DMS79 treated with DMSO at 0.1 percent for 48 hours (cell line): ENCODE results near the gene ABLIM2.

Source experiments
- DNase-seq: peaks from one replicate; lab custom pipeline; 2025; lab: John Stamatoyannopoulos, UW

Gene ABLIM2

GRCh38 chr4:8047837-8048678 is 110.6 kb downstream of the ABLIM2 start:
- DNase-seq = no peak

- DNase-seq = no peak
Measured at GRCh38 chr4:8046925-8047541, 111.6 kb downstream of the ABLIM2 start.

- DNase-seq = no peak
Measured at GRCh38 chr4:8045909-8046308, 112.7 kb downstream of the ABLIM2 start.

- DNase-seq = peak; percentile 66
Measured at GRCh38 chr4:8044699-8045098, 113.9 kb downstream of the ABLIM2 start.

GRCh38 chr4:8044244-8044643 is 114.4 kb downstream of the ABLIM2 start:
- DNase-seq = peak; percentile 40

GRCh38 chr4:8043596-8043995 is 115.0 kb downstream of the ABLIM2 start:
- no peak for DNase-seq

- DNase-seq = no peak
Measured at GRCh38 chr4:8041868-8042267, 116.7 kb downstream of the ABLIM2 start.

- DNase-seq = peak; percentile 8
Measured at GRCh38 chr4:8041172-8041571, 117.4 kb downstream of the ABLIM2 start.

GRCh38 chr4:8040607-8041006 is 118.0 kb downstream of the ABLIM2 start:
- no peak for DNase-seq

- no peak for DNase-seq
Measured at GRCh38 chr4:8039853-8040252, 118.8 kb downstream of the ABLIM2 start.

GRCh38 chr4:8039290-8039689 is 119.3 kb downstream of the ABLIM2 start:
- peak; percentile 77 for DNase-seq

GRCh38 chr4:8038719-8039251 is 119.8 kb downstream of the ABLIM2 start:
- peak; percentile 85 for DNase-seq

GRCh38 chr4:8038083-8038482 is 120.5 kb downstream of the ABLIM2 start:
- DNase-seq = no peak

GRCh38 chr4:8037150-8037769 is 121.4 kb downstream of the ABLIM2 start:
- DNase-seq = no peak

- peak; percentile 74 for DNase-seq
Measured at GRCh38 chr4:8035371-8035780, 123.2 kb downstream of the ABLIM2 start.

GRCh38 chr4:8033829-8034528 is 124.6 kb downstream of the ABLIM2 start:
- no peak for DNase-seq

GRCh38 chr4:8033067-8033755 is 125.4 kb downstream of the ABLIM2 start:
- DNase-seq = no peak

- no peak for DNase-seq
Measured at GRCh38 chr4:8032381-8032780, 126.2 kb downstream of the ABLIM2 start.

- no peak for DNase-seq
Measured at GRCh38 chr4:8030121-8030781, 128.4 kb downstream of the ABLIM2 start.

- DNase-seq = peak; percentile 14
Measured at GRCh38 chr4:8029689-8030088, 128.9 kb downstream of the ABLIM2 start.
